B cell (primary cell): Measurements from ENCODE around the gene QSOX2. TPM values are rescaled to one million over a fixed set of nuclear protein-coding genes. Genes with fewer than 3 reads are reported as not detected.
A peak's percentile ranks its signal among the peaks of the same experiment; 100 is the strongest.

ENCODE experiments used
- ATAC-seq: fragments of 200-7000 bp; cut with Tn5 transposase; one replicate; pipeline ENCODE4 v1.10.0; 2021; ENCODE audit warnings: low read depth, mild to moderate bottlenecking, moderate number of reproducible peaks, moderate library complexity
- CTCF ChIA-PET: fragments of 350-600 bp; sonication (Branson Sonifier 250); formaldehyde crosslinking; loops from one replicate; lab custom pipeline; 2021; ENCODE audit warnings: antibody characterized with exemption, inconsistent platforms; lab: Charles Lee
- POLR2A ChIA-PET: fragments of 350-600 bp; sonication (Branson Sonifier 250); formaldehyde crosslinking; loops from one replicate; lab custom pipeline; 2021; ENCODE audit warnings: antibody characterized with exemption; lab: Charles Lee
- DNase-seq: peaks from one replicate; pipeline ENCODE4 v3.0.0; 2013
- H2AFZ ChIP-seq: 2 replicates; pipeline ENCODE4 v1.6.1; 2012; ENCODE audit warnings: mild to moderate bottlenecking, low read depth, low read length; ENCODE audit not compliant: insufficient read depth, poor library complexity, severe bottlenecking
- H3K27ac ChIP-seq, 2 donors: 1 replicate in 1 of 2; 2 replicates in 1 of 2; pipeline ENCODE4 v1.5.1; 2012 to 2013; ENCODE audit warnings: low read length in 2 of 2, mild to moderate bottlenecking in 2 of 2, moderate library complexity in 1 of 2
- H3K27me3 ChIP-seq, 4 experiments: fragments of 200-600 bp in 1 of 4; sonication (generic) in 1 of 4; replicated peaks in 1 of 4; 1 replicate in 2 of 4; 2 replicates in 2 of 4; pipeline versions ENCODE4 v1.6.1 to v1.7.0; 2013 to 2016; ENCODE audit warnings: low read length in 3 of 4, mild to moderate bottlenecking in 2 of 4, mixed read lengths in 1 of 4, moderate library complexity in 1 of 4; ENCODE audit not compliant: insufficient read depth in 4 of 4, control insufficient read depth in 3 of 4; ENCODE audit errors: control extremely low read depth in 1 of 4
- H3K36me3 ChIP-seq, 2 experiments: replicated peaks in 1 of 2; 1 replicate in 1 of 2; 2 replicates in 1 of 2; pipeline versions ENCODE4 v1.6.1 to v1.7.1; 2013; ENCODE audit warnings: low read length in 1 of 2; ENCODE audit not compliant: insufficient read depth in 2 of 2, control insufficient read depth in 1 of 2; ENCODE audit errors: control extremely low read depth in 1 of 2, extremely low read depth in 1 of 2
- H3K4me1 ChIP-seq, 2 donors: fragments of 200-600 bp in 1 of 2; sonication (generic) in 1 of 2; 1 replicate in 1 of 2; 2 replicates in 1 of 2; pipeline versions ENCODE4 v1.5.1 to v1.6.1; 2013 to 2017; ENCODE audit warnings: low read length in 2 of 2; ENCODE audit not compliant: control insufficient read depth in 2 of 2, insufficient read depth in 2 of 2
- H3K4me2 ChIP-seq: replicated peaks from 2 replicates; pipeline ENCODE3; 2012; ENCODE audit warnings: mild to moderate bottlenecking, low read depth, low read length; ENCODE audit not compliant: poor library complexity, severe bottlenecking
- H3K4me3 ChIP-seq, 5 experiments: fragments of 200-600 bp in 1 of 5; sonication (generic) in 1 of 5; 1 replicate in 3 of 5; 2 replicates in 2 of 5; pipeline versions ENCODE4 v1.5.1 to v1.7.0; 2011 to 2016; ENCODE audit warnings: low read length in 4 of 5, mild to moderate bottlenecking in 4 of 5, low read depth in 2 of 5, control low read depth in 1 of 5, moderate library complexity in 1 of 5; ENCODE audit not compliant: insufficient read depth in 1 of 5; ENCODE audit errors: control extremely low read depth in 1 of 5, extremely low read depth in 1 of 5
- H3K79me2 ChIP-seq: fragments of 200-600 bp; sonication (generic); one replicate; pipeline ENCODE4 v1.6.0; 2016; ENCODE audit warnings: low read length; ENCODE audit not compliant: control insufficient read depth, insufficient read depth
- H3K9ac ChIP-seq: fragments of 200-600 bp; sonication (generic); 2 replicates; pipeline ENCODE4 v1.6.1; 2017; ENCODE audit warnings: mild to moderate bottlenecking, low read length, moderate library complexity
- H3K9me3 ChIP-seq, 3 donors: one replicate each; pipeline versions ENCODE4 v1.6.1 to v1.7.1; 2013; ENCODE audit warnings: low read length in 2 of 3; ENCODE audit not compliant: control insufficient read depth in 2 of 3, insufficient read depth in 1 of 3; ENCODE audit errors: control extremely low read depth in 1 of 3
- H4K20me1 ChIP-seq: 2 replicates; pipeline ENCODE4 v1.6.0; 2012; ENCODE audit warnings: mild to moderate bottlenecking, low read length; ENCODE audit not compliant: insufficient read depth, control insufficient read depth, poor library complexity, severe bottlenecking
- H3K27ac Mint-ChIP-seq: one replicate; pipeline ENCODE4 v1.8.0; 2021; ENCODE audit warnings: mixed read lengths
- H3K27me3 Mint-ChIP-seq: one replicate; pipeline ENCODE4 v1.8.0; 2021; ENCODE audit warnings: mixed read lengths
- H3K4me1 Mint-ChIP-seq: one replicate; pipeline ENCODE4 v1.8.0; 2021; ENCODE audit warnings: mixed read lengths
- H3K4me3 Mint-ChIP-seq: one replicate; pipeline ENCODE4 v1.8.0; 2021; ENCODE audit warnings: mixed read lengths
- H3K9me3 Mint-ChIP-seq: one replicate; pipeline ENCODE4 v1.8.0; 2022; ENCODE audit warnings: mixed read lengths; ENCODE audit not compliant: insufficient read depth
- CTCF ChIP-seq: fragments of 200-600 bp; IDR thresholded peaks from one replicate; pipeline ENCODE4 v1.8.0; 2022; ENCODE audit warnings: antibody characterized with exemption, mild to moderate bottlenecking
- EZH2 ChIP-seq: IDR thresholded peaks from 2 replicates; pipeline ENCODE4 v1.6.1; 2012; ENCODE audit warnings: borderline replicate concordance, low read depth, mild to moderate bottlenecking, moderate library complexity, low read length; ENCODE audit not compliant: insufficient read depth, poor library complexity, severe bottlenecking
- WGBS: methylation state at CpG from one replicate; pipeline ENCODE4 v1.1.5; 2013; ENCODE audit warnings: missing lambda C conversion rate; ENCODE audit not compliant: insufficient coverage; 5-methylcytosine and 5-hydroxymethylcytosine counted together
- intact Hi-C: fragments of 100-400 bp; cut with micrococcal nuclease; formaldehyde crosslinking; loops from one replicate; pipeline ENCODE4 v1.10.0; 2022
- polyA plus RNA-seq: library from polyadenylated mRNA; depleted of rRNA; stranded (reverse); fragments of >200 nt; gene quantifications from 2 replicates; pipeline ENCODE4 v1.2.3, GENCODE V29; 2012
- total RNA-seq, 2 donors: library from RNA; stranded (reverse); fragments of 120-200 nt in 1 of 2; gene quantifications; 1 replicate in 1 of 2; 2 replicates in 1 of 2; pipeline versions ENCODE4 v1.2.3 to v1.2.4, GENCODE V29; 2013 to 2022

QSOX2 gene
- total and polyA plus RNA-seq, 2 donors (not counting 1 experiment from before 2014, with no cell fraction given), result 62.9 to 139 TPM

- no peak within 1 kb of the TSS for H3K27ac ChIP-seq
- DNase-seq (peak; percentile 62), ATAC-seq (peak; percentile 42)
- TF ChIP-seq CTCF (no peak), EZH2 (no peak)
- Mint-ChIP-seq H3K4me3 (no peak within 1 kb of the TSS), H3K27me3 (peaks cover 14% of the 10 kb centered on the region), H3K9me3 (no peaks in the 10 kb centered on the region), H3K27ac (no peak within 1 kb of the TSS), H3K4me1 (peaks cover 17% of the 10 kb centered on the region)
- CTCF ChIA-PET, result no interaction called here
- peaks cover 68% of the 10 kb centered on the region for H4K20me1 ChIP-seq
- WGBS, result 15% methylated on average over 70 of the region's 70 CpGs
- H3K9ac ChIP-seq, result no peak within 1 kb of the TSS
- H3K79me2 ChIP-seq, result no peaks in the 10 kb centered on the region
- no peak within 1 kb of the TSS for H3K4me3 ChIP-seq
- H3K4me1 ChIP-seq, result peaks cover 14 to 15% of the 10 kb centered on the region in 2 donors
- intact Hi-C loops, result no loop called here
- H2AFZ ChIP-seq, result no peak within 1 kb of the TSS
- POLR2A ChIA-PET, result interaction anchor here (0.7 kb wide), 1 partner anchor 18 kb away, joined by 3 read pairs; no protein-coding TSS in a partner anchor
- H3K27me3 ChIP-seq, result peaks cover 0 to 46% (median 29%) of the 10 kb centered on the region in 4 experiments
- no peak within 1 kb of the TSS for H3K4me2 ChIP-seq
- H3K9me3 ChIP-seq, result peaks cover 0 to 42% (median 0%) of the 10 kb centered on the region in 3 donors
- peaks cover 0 to 26% of the 10 kb centered on the region in 2 experiments for H3K36me3 ChIP-seq
Observed at GRCh38 chr9:136204838-136205706, 40.5 kb downstream of the QSOX2 start, which contains the start of gene LHX3. Gene LHX3 (minus strand): TSS chr9:136205128. CDS start chr9:136205012, 116 bp downstream.
